GM19238 (cell line): ENCODE measurements around the gene RBBP8.
"Not testable (repeated sequence)": the region's sequence is repeated elsewhere in the genome, so short reads cannot be mapped to it uniquely, and the experiment has no call there.

Experiments
- DNase-seq: peaks from one replicate; pipeline ENCODE4 v3.0.0; 2011; ENCODE audit warnings: low spot score; ENCODE audit not compliant: insufficient read length

RBBP8 gene

GRCh38 chr18:22939649-22940048 lies 6.5 kb downstream of the RBBP8 start:
- DNase-seq = no peak

GRCh38 chr18:22943847-22944246 lies 10.7 kb downstream of the RBBP8 start:
- no peak for DNase-seq

- DNase-seq = no peak
Observed at GRCh38 chr18:22946217-22946616, 13.1 kb downstream of the RBBP8 start.

- DNase-seq = no peak
Observed at GRCh38 chr18:22946846-22947245, 13.7 kb downstream of the RBBP8 start.

- no peak for DNase-seq
Observed at GRCh38 chr18:22951823-22952222, 18.7 kb downstream of the RBBP8 start.

- DNase-seq = no peak
Observed at GRCh38 chr18:22952525-22952924, 19.4 kb downstream of the RBBP8 start.

GRCh38 chr18:22953982-22954381 lies 20.9 kb downstream of the RBBP8 start:
- DNase-seq = not testable (repeated sequence)

GRCh38 chr18:22956226-22956625 lies 23.1 kb downstream of the RBBP8 start:
- DNase-seq = no peak

GRCh38 chr18:22961156-22961555 lies 28.0 kb downstream of the RBBP8 start:
- no peak for DNase-seq

GRCh38 chr18:22962004-22962403 lies 28.9 kb downstream of the RBBP8 start:
- no peak for DNase-seq

GRCh38 chr18:22964116-22964515 lies 31.0 kb downstream of the RBBP8 start:
- DNase-seq = no peak

- no peak for DNase-seq
Observed at GRCh38 chr18:22964722-22965121, 31.6 kb downstream of the RBBP8 start.

- DNase-seq = no peak
Observed at GRCh38 chr18:22971038-22971437, 37.9 kb downstream of the RBBP8 start.

GRCh38 chr18:22974001-22974400 lies 40.9 kb downstream of the RBBP8 start:
- DNase-seq = no peak

- no peak for DNase-seq
Observed at GRCh38 chr18:22974707-22975106, 41.6 kb downstream of the RBBP8 start.

- no peak for DNase-seq
Observed at GRCh38 chr18:22975508-22975907, 42.4 kb downstream of the RBBP8 start.

- no peak for DNase-seq
Observed at GRCh38 chr18:22977847-22978701, 44.9 kb downstream of the RBBP8 start.

GRCh38 chr18:22980394-22980793 lies 47.3 kb downstream of the RBBP8 start:
- no peak for DNase-seq

GRCh38 chr18:22981274-22982133 lies 48.4 kb downstream of the RBBP8 start:
- DNase-seq = no peak

GRCh38 chr18:22983175-22983574 lies 50.0 kb downstream of the RBBP8 start:
- DNase-seq = no peak

- DNase-seq = no peak
Observed at GRCh38 chr18:22985250-22985649, 52.1 kb downstream of the RBBP8 start.

- DNase-seq = no peak
Observed at GRCh38 chr18:22987547-22988189, 54.5 kb downstream of the RBBP8 start.
